Measurements from ENCODE around the gene KDM7A. TPM values are rescaled to one million over a fixed set of nuclear protein-coding genes. Genes with fewer than 3 reads are reported as not detected.

The KDM7A gene
- total and polyA plus RNA-seq, 10 donors, result 2.5 to 41.5 (median 22.1) TPM

- intact Hi-C loops (cut with DNase I; ENCODE audit: low total_unique reads), result no loop called here
- TF ChIP-seq CTCF (IDR thresholded peaks at IDR 0.05 in 8 of 11, conservative IDR thresholded peaks at IDR 0.05 in 3 of 11) (no peak), POLR2AphosphoS5 (IDR thresholded peaks at IDR 0.05) (peak; percentile 4 to 57 (median 12)), POLR2A (IDR thresholded peaks at IDR 0.05) (no peak)
- 59 to 73% (median 69%) methylated on average over 7 of the region's 7 CpGs for WGBS, 5 donors
Observed at GRCh38 chr7:140082770-140083169, 94.0 kb downstream of the KDM7A start.

GRCh38 chr7:140081774-140082425, 94.9 kb downstream of the KDM7A start:
- Histone ChIP-seq H3K9me3 (no peaks in the 10 kb centered on the region), H3K4me3 (no peak overlapping the region), H3K36me3 (peaks cover 0 to 4% (median 0%) of the 10 kb centered on the region in 6 donors), H3K4me1 (peaks cover 0 to 47% (median 16%) of the 10 kb centered on the region in 6 donors), H3K27ac (no peak overlapping the region), H3K27me3 (replicated peaks in 1 of 7) (no peaks in the 10 kb centered on the region)
- TF ChIP-seq CTCF (IDR thresholded peaks at IDR 0.05 in 8 of 11, conservative IDR thresholded peaks at IDR 0.05 in 3 of 11), result no peak
- no peak for TF ChIP-seq POLR2AphosphoS5 (IDR thresholded peaks at IDR 0.05)
- TF ChIP-seq POLR2A (IDR thresholded peaks at IDR 0.05), result no peak
- WGBS, 5 donors, result 88 to 94% (median 92%) methylated on average over 11 of the region's 11 CpGs
- intact Hi-C loops (cut with DNase I; ENCODE audit: low total_unique reads), result no loop called here
- no peak for DNase-seq

More at GRCh38 chr7:140082770-140083169, 94.0 kb downstream of the KDM7A start:
- H3K27me3 ChIP-seq (replicated peaks in 1 of 7), result no peaks in the 10 kb centered on the region
- no peaks in the 10 kb centered on the region for H3K9me3 ChIP-seq
- peak overlapping the region in 3 of 8 donors; percentile 2 to 71 (median 42) for H3K27ac ChIP-seq
- H3K4me3 ChIP-seq, result no peak overlapping the region
- peaks cover 0 to 47% (median 16%) of the 10 kb centered on the region in 6 donors for H3K4me1 ChIP-seq
- DNase-seq, result no peak
- H3K36me3 ChIP-seq, result peaks cover 0 to 13% (median 0%) of the 10 kb centered on the region in 6 donors

GRCh38 chr7:140080919-140081318, 95.9 kb downstream of the KDM7A start:
- H3K27me3 ChIP-seq (replicated peaks in 1 of 7), result no peaks in the 10 kb centered on the region
- H3K9me3 ChIP-seq, result no peaks in the 10 kb centered on the region
- intact Hi-C loops (cut with DNase I; ENCODE audit: low total_unique reads), result no loop called here
- no peaks in the 10 kb centered on the region for H3K36me3 ChIP-seq
- H3K4me1 ChIP-seq, result peaks cover 0 to 43% (median 14%) of the 10 kb centered on the region in 6 donors
- no peak overlapping the region for H3K4me3 ChIP-seq
- TF ChIP-seq POLR2A (IDR thresholded peaks at IDR 0.05) (no peak), POLR2AphosphoS5 (IDR thresholded peaks at IDR 0.05) (no peak), CTCF (IDR thresholded peaks at IDR 0.05 in 8 of 11, conservative IDR thresholded peaks at IDR 0.05 in 3 of 11) (no peak)
- H3K27ac ChIP-seq, result no peak overlapping the region
- 79 to 90% (median 86%) methylated on average over 7 of the region's 7 CpGs for WGBS, 5 donors
- DNase-seq, result no peak

GRCh38 chr7:140079121-140079536, 97.7 kb downstream of the KDM7A start:
- H3K36me3 ChIP-seq, result no peaks in the 10 kb centered on the region
- TF ChIP-seq POLR2AphosphoS5 (IDR thresholded peaks at IDR 0.05) (no peak), POLR2A (IDR thresholded peaks at IDR 0.05) (no peak), CTCF (IDR thresholded peaks at IDR 0.05 in 8 of 11, conservative IDR thresholded peaks at IDR 0.05 in 3 of 11) (peak in 3 of 11 experiments; percentile 9 to 29 (median 18))
- 55 to 73% (median 60%) methylated on average over 6 of the region's 6 CpGs for WGBS, 5 donors
- H3K4me3 ChIP-seq, result no peak overlapping the region
- H3K4me1 ChIP-seq, result peaks cover 0 to 25% (median 4%) of the 10 kb centered on the region in 6 donors
- H3K27me3 ChIP-seq (replicated peaks in 1 of 7), result no peaks in the 10 kb centered on the region
- intact Hi-C loops (cut with DNase I; ENCODE audit: low total_unique reads), result no loop called here
- no peak overlapping the region for H3K27ac ChIP-seq
- H3K9me3 ChIP-seq, result no peaks in the 10 kb centered on the region
- DNase-seq, result no peak

All from spleen (tissue), 11 donors.